Erythroblast (primary cell): ENCODE data around the gene DHRS3.

Experiments
- DNase-seq, 2 experiments: peaks; one replicate each; lab custom pipeline; 2025; lab: John Stamatoyannopoulos, UW
- GATA1 ChIP-seq: IDR thresholded peaks from 2 replicates; pipeline ENCODE4 v1.6.1; 2011; ENCODE audit warnings: low read depth, mild to moderate bottlenecking, control low read depth, low read length, moderate library complexity
- POLR2A ChIP-seq: IDR thresholded peaks from 2 replicates; pipeline ENCODE4 v1.6.1; 2011; ENCODE audit warnings: mild to moderate bottlenecking, low read length

The DHRS3 gene

DNA sequence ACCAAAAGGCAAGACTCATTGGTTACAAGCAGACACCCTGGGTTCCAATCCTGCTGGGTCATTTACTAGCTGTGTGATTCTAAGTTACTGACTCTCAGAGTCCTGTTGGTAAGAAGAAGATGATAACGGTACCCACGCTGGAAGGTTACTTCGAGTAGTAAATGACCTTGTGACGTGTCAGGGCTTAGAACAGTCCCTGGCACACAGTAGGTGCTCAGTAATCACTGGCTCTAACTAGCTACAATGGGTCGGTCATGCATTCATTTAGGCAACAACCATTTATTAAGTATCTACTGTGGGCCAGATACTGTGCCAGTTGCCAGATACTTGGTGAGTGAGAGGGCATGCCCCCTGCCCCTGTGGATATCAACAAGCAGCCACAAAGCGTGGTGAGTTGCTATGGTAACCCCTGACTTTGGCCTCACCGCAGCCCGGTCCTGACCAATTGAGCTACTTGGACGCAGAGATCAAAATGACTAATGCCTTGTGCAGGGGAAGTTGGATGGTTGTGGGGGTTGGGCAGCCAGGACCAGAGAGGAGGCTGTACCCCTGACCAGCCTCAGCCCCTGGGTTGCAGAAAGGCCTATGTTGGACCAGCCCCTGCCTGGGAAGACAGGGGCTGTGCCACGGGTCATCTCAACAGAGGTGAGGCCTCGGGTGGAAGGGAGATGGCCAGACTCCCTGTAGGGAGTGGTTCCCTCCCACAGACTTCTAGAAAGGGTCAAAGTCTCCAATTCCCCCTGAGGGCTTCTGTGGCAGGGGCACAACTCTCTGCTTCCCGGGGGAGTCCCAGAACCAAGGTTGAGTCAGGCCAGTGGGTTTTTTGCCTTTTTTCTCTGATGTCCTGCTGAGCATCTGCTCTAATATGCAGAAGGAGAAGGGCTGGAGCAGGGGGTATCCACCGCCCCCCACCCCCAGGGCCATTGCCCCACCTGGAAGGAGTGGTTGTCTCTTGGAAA lies 16.0 kb downstream of the DHRS3 start:
- TF ChIP-seq GATA1 (no peak), POLR2A (no peak)

DNA sequence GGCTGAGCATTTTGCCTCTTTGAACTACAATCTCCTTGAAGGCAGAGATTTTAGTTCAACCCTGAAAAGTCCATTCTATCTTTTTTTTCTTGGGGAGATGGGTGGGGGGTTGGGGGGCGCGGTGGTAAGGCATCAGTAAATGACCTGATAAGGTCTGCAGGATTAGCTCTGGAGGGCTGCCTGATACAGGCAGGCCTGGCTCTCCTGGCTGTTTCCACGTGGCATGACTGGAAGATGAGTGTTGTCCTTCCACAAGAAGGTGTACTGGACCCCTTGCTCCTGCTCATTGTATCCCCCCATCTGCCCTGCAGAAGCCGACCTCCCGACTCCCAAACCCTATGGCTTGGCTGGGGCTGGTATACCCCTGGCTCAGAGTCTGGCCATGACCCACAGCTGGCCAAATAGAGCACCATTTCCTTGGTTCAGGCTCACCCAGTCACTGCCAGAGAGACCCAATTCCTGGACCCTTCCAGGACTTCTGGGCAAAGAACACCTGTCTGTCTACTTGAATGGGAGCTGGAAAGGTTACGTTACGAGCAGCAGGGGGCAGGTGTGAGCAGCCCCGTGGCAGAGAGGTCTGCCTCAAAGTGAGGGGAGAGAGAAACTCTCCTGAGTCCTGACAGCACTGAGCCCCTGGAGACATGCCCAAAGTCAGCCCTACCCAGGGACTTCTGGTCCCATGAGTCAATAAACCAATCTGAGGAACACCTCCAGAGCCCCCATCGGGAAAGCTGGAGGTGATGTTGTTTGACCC lies 17.0 kb downstream of the DHRS3 start:
- peak; percentile 36 to 51 for DNase-seq
- no peak for TF ChIP-seq GATA1
- no peak for TF ChIP-seq POLR2A

More for the DNA sequence above, 16.0 kb downstream of the DHRS3 start:
- peak in 1 of 2 experiments; percentile 10 for DNase-seq

DNA sequence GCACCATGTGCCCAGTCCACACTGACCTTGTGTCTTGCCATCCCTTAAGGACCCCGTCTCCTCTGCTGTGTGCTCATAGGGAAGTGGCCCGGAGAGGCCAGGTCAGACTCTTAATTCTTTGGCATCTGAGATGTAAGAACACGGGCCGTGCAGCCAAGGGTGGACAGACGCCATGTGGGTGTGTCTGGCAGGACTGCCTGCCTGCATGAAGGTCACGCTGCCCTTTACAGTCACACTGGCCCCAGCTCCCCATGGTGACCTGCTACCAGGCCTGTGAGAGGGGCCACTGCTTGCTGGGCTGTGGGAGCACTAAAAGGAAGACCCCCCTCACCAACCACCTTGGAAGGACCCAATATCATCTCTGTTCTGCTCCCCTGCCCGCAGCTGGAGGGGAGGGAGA lies 17.7 kb downstream of the DHRS3 start:
- no peak for TF ChIP-seq POLR2A
- no peak for DNase-seq

DNA sequence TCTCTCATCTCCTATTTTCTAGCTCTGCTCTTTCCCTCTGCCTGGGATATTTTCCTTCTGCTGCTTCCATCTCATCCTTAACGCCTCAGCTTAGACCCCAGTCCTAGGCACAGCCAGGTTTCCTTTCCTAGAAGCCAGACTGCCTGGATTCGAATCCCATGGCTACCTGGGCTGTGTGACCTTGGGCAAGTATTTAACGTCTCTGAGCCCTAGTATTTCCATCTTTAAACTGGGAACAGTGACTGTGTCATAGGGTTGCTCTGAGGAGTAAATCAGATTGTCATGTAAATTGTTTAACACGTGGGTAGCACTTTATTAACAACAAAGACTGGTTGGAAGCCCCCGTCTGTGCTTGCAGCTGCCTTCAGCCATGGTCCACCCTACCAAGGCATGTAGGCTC lies 18.4 kb downstream of the DHRS3 start:
- TF ChIP-seq GATA1 (no peak), POLR2A (no peak)
- DNase-seq, result no peak

DNA sequence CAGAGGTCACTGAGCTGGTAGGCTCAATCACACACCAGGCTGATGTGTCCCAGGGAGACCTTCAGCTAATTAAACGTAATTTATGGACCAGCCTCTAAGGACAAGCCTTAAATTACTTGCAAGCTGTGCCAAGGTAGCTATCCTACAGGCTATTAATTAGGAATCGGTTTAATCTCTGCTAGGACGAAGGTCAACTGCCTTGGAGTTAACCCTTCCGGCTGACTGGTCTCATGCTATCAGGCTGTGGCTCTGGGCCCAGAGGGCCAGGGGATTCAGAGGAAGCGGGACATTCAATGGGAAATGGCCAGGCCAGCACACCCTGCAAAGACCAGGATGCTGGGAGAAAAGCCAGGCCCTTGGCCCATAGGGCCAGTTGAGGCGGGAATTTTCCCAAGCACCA lies 19.0 kb downstream of the DHRS3 start:
- no peak for DNase-seq

DNA sequence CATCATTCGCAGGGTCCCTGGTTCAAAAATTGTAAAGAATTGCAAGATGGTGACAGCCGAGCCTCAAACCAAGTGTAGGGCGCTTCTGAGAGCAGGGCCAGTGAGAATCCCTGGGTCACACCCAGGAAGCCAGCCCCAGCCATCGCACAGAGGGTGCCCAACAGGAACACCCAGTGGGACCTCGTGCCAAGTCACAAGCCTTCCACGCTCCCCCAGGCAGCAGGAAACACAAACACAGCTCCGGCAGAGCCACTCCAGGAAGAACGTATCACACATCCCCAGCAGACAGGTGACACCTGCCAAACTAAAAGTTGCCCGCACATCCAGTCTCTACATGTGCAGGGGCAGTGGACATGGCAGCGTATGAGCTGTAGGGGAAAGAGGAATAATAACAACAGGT lies 20.2 kb downstream of the DHRS3 start:
- no peak for DNase-seq
- TF ChIP-seq GATA1 (no peak), POLR2A (no peak)

More for the DNA sequence above, 19.0 kb downstream of the DHRS3 start:
- no peak for TF ChIP-seq POLR2A
- TF ChIP-seq GATA1, result no peak

DNA sequence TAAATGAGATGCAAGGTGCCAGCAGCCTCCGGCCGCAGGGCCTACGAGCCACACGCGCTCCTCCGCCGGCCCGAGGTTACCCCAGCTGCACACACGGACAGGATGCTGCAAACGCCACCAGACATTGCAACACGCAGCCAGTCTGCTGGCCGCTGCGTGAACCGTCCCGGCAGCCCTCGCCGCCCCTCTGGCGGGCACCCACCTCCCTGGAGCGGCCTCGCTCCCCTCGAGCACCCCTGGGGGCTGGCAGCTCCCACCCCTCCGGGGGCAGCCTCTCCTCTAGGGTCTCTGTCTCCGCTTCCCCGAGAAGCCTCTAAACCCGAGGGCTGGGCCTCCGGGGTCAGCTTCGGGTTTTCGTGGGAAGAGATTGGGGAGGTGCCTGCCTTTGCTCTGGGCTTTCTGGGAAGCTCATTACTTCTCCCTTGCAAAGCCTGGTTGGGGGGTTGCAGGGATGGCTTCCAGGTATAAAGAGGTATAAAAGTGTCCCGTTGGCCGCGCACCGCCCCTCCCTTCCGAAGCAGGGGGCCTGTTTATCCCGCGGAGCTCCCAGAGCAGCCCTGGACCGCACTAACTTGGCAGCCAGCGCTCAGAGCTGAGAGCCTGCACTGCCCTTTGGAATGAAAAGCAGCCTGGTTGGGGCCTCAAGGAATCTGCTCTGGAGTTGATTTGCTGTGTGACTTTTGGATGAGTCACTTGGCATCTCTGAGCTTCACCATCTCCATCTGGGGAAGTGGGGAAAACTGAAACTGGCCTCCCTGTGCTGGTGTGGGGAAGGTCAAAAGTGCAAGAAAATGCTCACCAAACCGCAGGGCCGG lies 21.8 kb downstream of the DHRS3 start:
- TF ChIP-seq GATA1 (no peak), POLR2A (no peak)
- DNase-seq, result peak; percentile 54 to 60

DNA sequence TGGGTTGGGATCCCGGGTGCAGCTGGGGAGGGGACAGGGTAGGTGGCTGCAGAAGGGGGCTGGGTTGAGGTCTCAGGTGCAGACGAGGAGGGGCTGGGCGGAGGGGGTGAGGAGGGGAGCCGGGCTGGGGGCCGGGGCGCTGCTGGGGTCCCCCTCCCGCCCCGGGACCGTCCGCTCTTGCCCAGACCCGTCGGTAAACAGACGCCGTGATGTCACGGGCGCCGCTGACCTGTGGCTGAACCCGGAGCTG lies 22.3 kb downstream of the DHRS3 start:
- DNase-seq, result no peak
- TF ChIP-seq GATA1, result no peak
- TF ChIP-seq POLR2A, result no peak

DNA sequence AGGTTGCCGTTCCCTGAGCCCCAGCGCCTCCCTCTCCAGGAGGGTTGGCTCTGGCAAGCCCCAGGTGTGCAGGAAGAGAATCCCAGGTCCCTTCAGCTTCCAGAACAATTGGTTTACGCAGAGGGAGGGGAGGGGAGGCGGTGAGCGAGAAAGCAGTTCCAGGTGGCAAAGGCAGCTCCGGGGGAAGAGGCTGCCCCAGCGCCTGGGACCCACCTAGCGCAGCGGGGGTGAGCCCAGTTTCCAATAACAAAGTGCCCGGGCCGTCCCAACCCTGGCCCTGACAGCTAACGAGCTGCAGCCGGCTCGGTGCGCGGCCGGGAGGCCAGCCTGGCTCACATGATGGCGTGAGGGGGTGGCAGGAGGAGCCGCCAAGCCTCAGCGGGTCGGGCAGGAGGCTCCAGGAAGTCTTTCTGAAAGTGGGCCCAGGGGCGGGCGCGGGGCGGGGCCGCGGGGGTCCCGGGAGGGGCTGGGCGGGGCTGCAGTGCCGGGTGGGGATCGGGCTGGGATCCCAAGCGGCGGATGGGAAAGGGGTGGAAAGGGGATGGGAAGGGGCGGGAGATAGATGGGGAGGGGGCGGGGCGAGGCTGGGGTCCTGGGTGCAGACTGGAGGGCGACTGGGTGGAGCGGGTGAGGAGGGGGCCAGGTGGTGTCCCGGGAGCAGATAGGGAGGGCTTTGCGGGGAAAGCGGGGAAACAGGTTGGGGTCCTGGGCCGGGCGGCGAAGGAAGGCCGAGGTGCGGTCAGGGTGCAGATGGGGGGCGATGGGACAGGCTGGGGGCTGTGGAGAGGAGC lies 22.8 kb downstream of the DHRS3 start:
- peak in 1 of 2 experiments; percentile 15 for DNase-seq
- TF ChIP-seq POLR2A, result no peak
- no peak for TF ChIP-seq GATA1

DNA sequence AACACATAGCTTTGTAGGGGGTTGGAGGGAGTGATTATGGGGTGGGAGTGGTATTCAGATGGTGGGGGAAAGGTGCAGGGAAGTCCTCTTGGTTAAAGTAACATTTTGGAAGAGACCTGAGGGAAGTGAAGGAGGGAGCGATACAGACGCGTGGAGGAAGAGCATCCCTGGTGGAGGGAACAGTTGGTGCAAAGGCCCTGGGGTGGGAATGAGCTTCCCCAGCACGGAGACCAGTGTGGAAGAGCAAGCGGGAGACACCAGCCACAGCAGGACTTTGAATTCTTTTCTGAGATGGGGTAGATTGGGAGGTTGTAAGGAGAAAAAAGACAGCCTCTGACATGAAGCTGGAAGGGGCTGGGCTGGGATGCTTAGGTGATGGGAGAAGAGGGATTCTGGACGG lies 23.5 kb downstream of the DHRS3 start:
- DNase-seq, result no peak
- TF ChIP-seq GATA1 (no peak), POLR2A (no peak)

DNA sequence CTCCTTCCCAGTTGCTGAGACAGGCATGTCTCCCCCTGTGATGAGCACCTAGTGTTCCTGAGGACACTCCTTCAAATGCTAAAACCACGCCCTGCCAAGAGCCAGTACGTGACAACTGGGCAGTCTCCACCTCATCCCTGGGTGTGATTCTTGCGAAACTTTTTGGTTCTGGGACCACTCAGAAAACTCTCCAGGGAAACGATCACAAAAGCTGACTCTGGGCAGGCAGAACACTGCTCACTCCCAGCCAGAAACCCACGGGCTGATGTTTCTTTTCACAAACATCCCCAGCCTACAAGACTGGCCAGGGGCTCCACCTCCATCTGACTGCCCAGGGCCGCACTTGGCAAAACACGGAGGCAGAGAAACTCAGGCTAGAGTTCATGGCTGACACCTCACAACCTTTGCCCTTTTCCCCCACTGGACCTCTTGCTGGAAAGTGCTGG lies 24.4 kb downstream of the DHRS3 start:
- no peak for DNase-seq
- TF ChIP-seq POLR2A (no peak), GATA1 (no peak)

DNA sequence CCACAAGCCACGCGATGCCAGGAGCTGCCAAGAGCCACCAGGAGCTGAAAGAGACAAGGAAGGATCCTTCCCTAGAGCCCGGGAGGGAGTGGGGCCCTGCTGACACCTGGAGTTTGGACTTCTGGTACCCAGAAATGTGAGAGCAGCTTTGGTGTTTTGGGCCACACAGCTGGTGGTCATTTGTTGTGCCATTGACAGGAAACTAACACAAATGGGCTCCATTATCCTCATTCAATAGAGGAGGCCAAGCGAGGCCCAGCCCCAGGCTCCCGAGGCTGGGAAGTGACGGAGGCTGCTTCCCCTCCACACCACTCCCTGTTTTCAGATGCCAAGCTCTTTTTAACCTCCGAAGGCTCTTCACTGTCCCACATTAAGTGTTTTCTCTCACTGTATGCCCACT lies 25.5 kb downstream of the DHRS3 start:
- no peak for DNase-seq
- no peak for TF ChIP-seq POLR2A
- TF ChIP-seq GATA1, result no peak
